Cardiac fibroblast (primary cell): ENCODE results near the gene KRTAP17-1.
"Not testable (repeated sequence)": the region's sequence is repeated elsewhere in the genome, so short reads cannot be mapped to it uniquely, and the experiment has no call there.

Experiments
- DNase-seq, 2 donors: peaks; one replicate each; pipeline versions ENCODE4 v3.0.0 to v3.0.0-alpha.2; 2010; ENCODE audit warnings: low read depth in 2 of 2
- H3K4me3 ChIP-seq, 2 donors: replicated peaks in 1 of 2; 1 replicate in 1 of 2; 2 replicates in 1 of 2; pipeline ENCODE4 v1.5.1; 2011; ENCODE audit warnings: low read depth in 2 of 2, low read length in 2 of 2, mild to moderate bottlenecking in 2 of 2, moderate library complexity in 1 of 2
- CTCF ChIP-seq: IDR thresholded peaks from one replicate; pipeline ENCODE4 v1.5.1; 2011; ENCODE audit warnings: low read depth, mild to moderate bottlenecking, low read length, inconsistent platforms

Gene KRTAP17-1, protein sequence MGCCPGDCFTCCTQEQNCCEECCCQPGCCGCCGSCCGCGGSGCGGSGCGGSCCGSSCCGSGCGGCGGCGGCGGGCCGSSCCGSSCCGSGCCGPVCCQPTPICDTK

GRCh38 chr17:41315204-41315794 lies at the start of gene KRTAP17-1:
Gene KRTAP17-1 (minus strand): TSS chr17:41315710. CDS start chr17:41315650, 60 bp downstream.
- DNase-seq: no peak
- TF ChIP-seq CTCF: no peak
- H3K4me3 ChIP-seq: no peak within 1 kb of the TSS

- no peak for TF ChIP-seq CTCF
- no peak for DNase-seq
These were observed 48.4 kb upstream of the KRTAP17-1 start for GRCh38 chr17:41363881-41364280.

DNA sequence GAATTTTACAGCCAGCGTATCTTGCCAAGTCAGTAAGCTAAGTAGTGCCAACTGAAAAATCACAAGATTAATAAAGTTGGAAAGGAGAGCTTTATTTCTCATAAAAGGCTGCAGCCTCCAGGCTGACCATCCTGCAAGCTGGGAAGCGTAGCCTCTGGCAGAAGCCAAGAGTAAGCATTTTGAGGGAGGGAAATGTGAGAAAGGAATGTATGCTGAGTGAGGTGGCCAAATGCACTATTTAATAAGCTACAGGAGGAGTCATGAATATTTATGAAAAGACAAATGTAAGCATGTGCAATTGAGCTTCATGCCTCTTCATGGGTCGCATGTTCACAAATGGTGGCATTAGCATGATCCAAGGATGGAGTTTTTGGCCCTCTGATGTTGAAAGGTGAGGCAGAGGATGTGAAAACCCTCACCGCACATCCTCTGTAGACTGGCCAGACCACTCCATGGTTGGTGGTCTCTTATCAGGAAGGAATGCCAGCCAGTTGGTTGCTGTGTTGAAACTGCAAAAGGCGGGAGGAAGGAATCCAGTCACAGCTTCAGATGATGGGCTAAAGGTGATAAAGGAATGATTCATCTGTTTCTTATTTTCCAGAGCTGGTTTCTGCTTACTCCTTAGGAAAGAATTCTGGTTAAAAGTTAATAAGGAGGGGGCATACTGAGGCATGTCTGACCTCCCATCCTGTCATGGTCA lies 44.9 kb upstream of the KRTAP17-1 start:
- TF ChIP-seq CTCF: no peak
- H3K4me3 ChIP-seq: no peak overlapping the region
- peak in 1 of 2 donors; percentile 35 for DNase-seq

More at GRCh38 chr17:41363881-41364280, 48.4 kb upstream of the KRTAP17-1 start:
- no peak overlapping the region for H3K4me3 ChIP-seq

DNA sequence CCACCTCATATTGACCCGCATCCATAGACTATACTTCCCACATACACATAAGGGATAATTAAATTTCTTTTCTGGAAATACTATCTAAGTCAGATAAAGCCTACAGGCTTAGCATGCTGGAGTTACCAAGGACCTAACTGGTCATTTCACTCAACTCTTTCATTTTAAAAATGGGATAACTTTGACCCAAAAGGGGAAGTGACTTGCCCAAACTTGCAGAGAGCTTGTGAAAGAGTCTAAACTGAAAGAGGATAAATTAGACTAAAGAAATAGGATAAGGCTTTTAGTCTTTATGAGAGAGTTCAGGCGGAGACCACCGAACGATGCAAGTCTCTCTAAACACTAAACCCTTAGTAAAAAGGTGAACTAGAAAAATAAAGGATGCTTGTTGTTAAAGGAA lies 39.0 kb upstream of the KRTAP17-1 start:
- no peak for DNase-seq
- TF ChIP-seq CTCF: no peak
- H3K4me3 ChIP-seq: no peak overlapping the region

GRCh38 chr17:41352597-41353366 lies 37.3 kb upstream of the KRTAP17-1 start:
- TF ChIP-seq CTCF: no peak
- no peak overlapping the region for H3K4me3 ChIP-seq
- DNase-seq: no peak

DNA sequence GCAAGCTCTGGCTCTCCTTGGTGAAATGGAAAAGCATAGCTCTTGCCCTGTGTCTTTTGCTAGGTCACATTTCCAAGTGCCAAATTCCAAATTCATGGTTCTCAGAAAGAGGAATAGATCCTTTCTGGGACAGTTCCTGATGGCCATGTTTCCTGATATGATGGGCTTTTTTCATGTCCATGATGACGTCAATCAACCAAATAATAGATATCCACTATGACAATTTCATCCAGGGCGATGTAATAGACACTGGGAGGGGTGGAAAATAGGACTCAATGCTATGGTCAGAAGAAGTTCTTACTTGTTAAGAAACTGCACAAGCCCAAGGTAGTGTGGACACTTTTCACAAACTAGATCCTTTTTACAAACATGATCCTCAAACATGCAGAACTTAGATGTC lies 35.7 kb upstream of the KRTAP17-1 start:
- H3K4me3 ChIP-seq: no peak overlapping the region
- DNase-seq: no peak
- no peak for TF ChIP-seq CTCF

GRCh38 chr17:41350381-41350878 lies 34.9 kb upstream of the KRTAP17-1 start, which contains the start of gene KRT33A:
Gene KRT33A (minus strand): TSS chr17:41350828. CDS start chr17:41350767, 61 bp downstream.
- not testable (repeated sequence) for DNase-seq

More at GRCh38 chr17:41350381-41350878, 34.9 kb upstream of the KRTAP17-1 start, which contains the start of gene KRT33A:
- not testable (repeated sequence) for H3K4me3 ChIP-seq
